Lung (tissue), 12 donors: ENCODE measurements around the gene RNPEPL1. TPM values are rescaled to one million over a fixed set of nuclear protein-coding genes. Genes with fewer than 3 reads are reported as not detected.

Experiments used
- ATAC-seq: fragments of 200-7000 bp; cut with Tn5 transposase; one replicate; pipeline ENCODE4 v1.9.1; 2020; ENCODE audit warnings: moderate number of reproducible peaks; ENCODE audit not compliant: insufficient read depth, low FRiP score
- DNase-seq, 3 donors: peaks; one replicate each; pipeline ENCODE4 v3.0.0-alpha.2; 2013 to 2017
- H3K27ac ChIP-seq, 2 donors: one replicate each; pipeline ENCODE4 v1.5.1; 2013; ENCODE audit warnings: mild to moderate bottlenecking in 2 of 2, moderate library complexity in 2 of 2, control low read depth in 1 of 2, inconsistent platforms in 1 of 2, low read depth in 1 of 2, low read length in 1 of 2
- H3K27me3 ChIP-seq, 3 donors: one replicate each; pipeline ENCODE4 v1.5.1; 2013; ENCODE audit warnings: low read length in 2 of 3; ENCODE audit not compliant: control insufficient read depth in 3 of 3, insufficient read depth in 3 of 3
- H3K36me3 ChIP-seq, 4 donors: one replicate each; pipeline ENCODE4 v1.5.1; 2013; ENCODE audit warnings: low read length in 4 of 4, mild to moderate bottlenecking in 1 of 4, moderate library complexity in 1 of 4; ENCODE audit not compliant: control insufficient read depth in 4 of 4, insufficient read depth in 4 of 4
- H3K4me1 ChIP-seq, 5 donors: one replicate each; pipeline ENCODE4 v1.5.1; 2013; ENCODE audit warnings: low read length in 5 of 5, mild to moderate bottlenecking in 2 of 5, moderate library complexity in 1 of 5; ENCODE audit not compliant: control insufficient read depth in 5 of 5, insufficient read depth in 5 of 5
- H3K4me3 ChIP-seq: one replicate; pipeline ENCODE4 v1.5.1; 2013; ENCODE audit warnings: mild to moderate bottlenecking, control low read depth, moderate library complexity
- H3K9ac ChIP-seq, 2 donors: one replicate each; pipeline ENCODE4 v1.5.1; 2013; ENCODE audit warnings: low read length in 2 of 2, control low read depth in 1 of 2; ENCODE audit not compliant: insufficient read depth in 1 of 2
- H3K9me3 ChIP-seq, 4 donors: one replicate each; pipeline ENCODE4 v1.5.1; 2013; ENCODE audit warnings: low read length in 3 of 4, mild to moderate bottlenecking in 1 of 4, moderate library complexity in 1 of 4; ENCODE audit not compliant: control insufficient read depth in 4 of 4, insufficient read depth in 3 of 4
- CTCF ChIP-seq: IDR thresholded peaks from 2 replicates; pipeline ENCODE4 v1.5.1; 2012; ENCODE audit warnings: mild to moderate bottlenecking; ENCODE audit errors: control extremely low read depth, extremely low read depth
- WGBS, 2 donors: extraction: QIAGEN DNeasy Blood & Tissue Kit; methylation state at CpG; one replicate each; pipeline ENCODE4 v1.1.7; 2013; 5-methylcytosine and 5-hydroxymethylcytosine counted together
- polyA plus RNA-seq, 2 donors: library from polyadenylated mRNA; stranded (reverse); fragments of 200-250 nt; gene quantifications; one replicate each; pipeline ENCODE4 v1.2.1, GENCODE V29; 2013
- total RNA-seq, 2 donors: library from RNA; depleted of rRNA in 1 of 2; stranded (reverse); fragments of >200 nt in 1 of 2; gene quantifications; one replicate each; pipeline ENCODE4 v1.2.1, GENCODE V29; 2014 to 2021
- donor health status: control.
- donor health status: control.
- donor health status: Bipolar disorder and iron deficiency.
- donor health status: healthy.
- donor health status: DM: yes; HTN: yes; CAD: no.

Gene RNPEPL1
- total and polyA plus RNA-seq, 4 donors: 24.5 to 235 (median 88.2) TPM

GRCh38 chr2:240559286-240559685 lies 9.0 kb upstream of the RNPEPL1 start:
- WGBS, 2 donors: 97 to 98% methylated on average over 3 of the region's 3 CpGs
- H3K9ac ChIP-seq: no peak overlapping the region
- ATAC-seq (no peak), DNase-seq (no peak)
- H3K27me3 ChIP-seq: no peaks in the 10 kb centered on the region
- H3K4me1 ChIP-seq: peaks cover 9 to 31% (median 16%) of the 10 kb centered on the region in 5 donors
- TF ChIP-seq CTCF: no peak
- no peaks in the 10 kb centered on the region for H3K9me3 ChIP-seq
- H3K4me3 ChIP-seq: no peak overlapping the region
- H3K27ac ChIP-seq: no peak overlapping the region
- H3K36me3 ChIP-seq: peaks cover 0 to 4% (median 1%) of the 10 kb centered on the region in 4 donors

- H3K9ac ChIP-seq: peak within 1 kb of the TSS in 1 of 2 donors; percentile 65
- H3K27me3 ChIP-seq: no peaks in the 10 kb centered on the region
- H3K36me3 ChIP-seq: peaks cover 0 to 3% (median 0%) of the 10 kb centered on the region in 4 donors
- TF ChIP-seq CTCF: no peak
- WGBS, 2 donors: 0 to 1% methylated on average over 38 to 39 of the region's 39 CpGs
- H3K9me3 ChIP-seq: no peaks in the 10 kb centered on the region
- H3K4me1 ChIP-seq: peaks cover 9 to 31% (median 16%) of the 10 kb centered on the region in 5 donors
- DNase-seq (peak; percentile 83 to 88 (median 87)), ATAC-seq (peak; percentile 76)
- H3K27ac ChIP-seq: peak within 1 kb of the TSS; percentile 98 to 99
- peak within 1 kb of the TSS; percentile 83 for H3K4me3 ChIP-seq
Observed at GRCh38 chr2:240560084-240560479, 8.2 kb upstream of the RNPEPL1 start, which contains the start of gene DUSP28. Gene DUSP28 (plus strand): TSS chr2:240560357. CDS start chr2:240560685, 328 bp downstream.

- H3K9ac ChIP-seq: peak overlapping the region in 1 of 2 donors; percentile 65
- 0 to 1% methylated on average over 75 to 101 of the region's 101 CpGs for WGBS, 2 donors
- peak overlapping the region; percentile 83 for H3K4me3 ChIP-seq
- no peaks in the 10 kb centered on the region for H3K9me3 ChIP-seq
- H3K4me1 ChIP-seq: peaks cover 9 to 33% (median 20%) of the 10 kb centered on the region in 5 donors
- no peaks in the 10 kb centered on the region for H3K36me3 ChIP-seq
- no peaks in the 10 kb centered on the region for H3K27me3 ChIP-seq
- peak; percentile 99 to 100 (median 99) for DNase-seq
- peak; percentile 0 for TF ChIP-seq CTCF
- peak; percentile 85 for ATAC-seq
- H3K27ac ChIP-seq: peak overlapping the region; percentile 98 to 99
Observed at GRCh38 chr2:240560480-240561324, 7.6 kb upstream of the RNPEPL1 start.
